HS-5 (cell line): ENCODE data around the gene SNURF.
"Not testable (repeated sequence)": the region's sequence is repeated elsewhere in the genome, so short reads cannot be mapped to it uniquely, and the experiment has no call there.

Experiments used
- DNase-seq: peaks from one replicate; pipeline ENCODE4 v3.0.0-alpha.2; 2012; ENCODE audit warnings: low read depth

SNURF gene

DNA sequence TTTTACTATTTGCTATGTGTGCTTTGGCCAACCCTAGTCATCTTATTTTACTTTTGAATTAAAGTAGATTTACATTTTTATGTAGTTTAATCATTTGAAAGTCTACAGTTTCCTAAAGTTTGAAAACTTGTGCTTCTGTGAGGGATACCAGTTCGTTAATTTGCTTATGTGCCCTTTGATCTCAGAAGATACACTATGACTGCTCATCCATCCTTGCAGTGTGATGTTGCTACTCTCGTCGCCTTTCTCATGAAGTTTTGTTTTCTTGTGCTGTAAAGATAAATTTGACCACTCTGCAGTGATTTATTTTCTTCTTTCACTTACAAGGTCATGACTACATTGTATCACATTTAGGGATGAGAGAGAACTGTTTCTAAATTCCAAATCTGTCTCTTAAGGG is 16.3 kb downstream of the SNURF start:
- DNase-seq = no peak

DNA sequence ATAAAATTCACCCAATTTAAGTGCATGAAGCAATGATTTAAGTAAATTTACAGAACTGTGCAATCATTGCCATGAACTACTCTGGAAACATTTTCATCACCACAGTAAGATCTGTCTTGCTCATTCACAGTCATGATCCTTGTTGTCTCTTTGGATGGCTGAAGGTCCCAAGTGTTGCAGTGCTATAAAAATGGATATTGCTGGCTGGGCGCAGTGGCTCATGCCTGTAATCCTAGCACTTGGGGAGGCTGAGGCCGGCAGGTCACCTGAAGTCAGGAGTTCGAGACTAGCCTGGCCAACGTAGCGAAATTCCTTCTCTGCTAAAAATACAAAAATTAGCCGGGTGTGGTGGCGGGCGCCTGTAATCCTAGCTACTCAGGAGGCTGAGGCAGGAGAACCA is 17.0 kb downstream of the SNURF start:
- DNase-seq = no peak

DNA sequence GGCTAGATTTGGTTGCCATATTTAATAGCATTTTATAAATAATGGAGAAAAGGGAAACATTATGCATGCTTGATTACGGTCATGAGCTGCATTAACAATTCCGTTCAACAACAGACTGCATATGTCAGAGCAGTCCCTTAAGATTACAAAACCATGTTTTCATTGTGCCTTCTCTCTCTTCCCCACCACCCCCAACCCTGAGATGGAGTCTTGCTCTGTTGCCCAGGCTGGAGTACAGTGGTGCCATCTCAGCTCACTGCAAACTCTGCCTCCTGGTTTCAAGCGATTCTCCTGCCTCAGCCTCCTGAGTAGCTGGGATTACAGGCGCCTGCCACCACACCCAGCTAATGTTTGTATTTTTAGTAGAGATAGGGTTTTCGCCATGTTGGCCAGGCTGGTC is 17.9 kb downstream of the SNURF start:
- not testable (repeated sequence) for DNase-seq

DNA sequence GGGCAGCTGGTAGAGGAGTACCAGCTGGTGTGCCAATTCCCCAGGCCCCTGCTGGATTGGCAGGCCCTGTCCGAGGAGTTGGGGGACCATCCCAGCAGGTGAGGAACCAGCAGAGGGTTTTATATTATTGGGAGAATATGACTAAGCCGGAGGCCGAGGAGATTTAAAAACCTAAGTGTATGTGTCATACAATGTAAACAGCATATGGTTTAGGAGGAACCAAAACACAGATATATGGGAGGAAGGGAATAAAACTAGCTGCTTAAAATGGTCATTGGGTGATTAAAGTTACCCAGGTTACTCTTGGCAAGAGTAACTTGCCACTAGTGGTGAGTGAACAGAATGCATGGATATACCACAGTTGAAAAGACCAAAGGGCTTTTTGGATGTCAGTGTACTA is 22.1 kb downstream of the SNURF start:
- no peak for DNase-seq

DNA sequence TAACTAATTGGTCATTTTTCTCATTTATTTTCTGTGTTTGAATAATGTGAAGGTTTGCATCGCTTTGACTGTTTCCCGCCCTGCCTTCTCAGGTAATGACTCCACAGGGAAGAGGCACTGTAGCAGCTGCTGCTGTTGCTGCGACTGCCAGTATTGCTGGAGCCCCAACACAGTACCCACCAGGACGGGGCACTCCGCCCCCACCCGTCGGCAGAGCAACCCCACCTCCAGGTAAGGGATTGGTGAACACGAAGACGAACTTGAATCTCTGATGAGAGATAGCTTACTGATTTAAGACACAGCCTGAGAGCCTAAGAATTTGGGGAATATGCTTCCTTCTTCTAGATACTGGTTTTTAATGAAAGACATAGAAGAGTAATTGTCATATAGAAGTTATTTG is 22.9 kb downstream of the SNURF start:
- no peak for DNase-seq

DNA sequence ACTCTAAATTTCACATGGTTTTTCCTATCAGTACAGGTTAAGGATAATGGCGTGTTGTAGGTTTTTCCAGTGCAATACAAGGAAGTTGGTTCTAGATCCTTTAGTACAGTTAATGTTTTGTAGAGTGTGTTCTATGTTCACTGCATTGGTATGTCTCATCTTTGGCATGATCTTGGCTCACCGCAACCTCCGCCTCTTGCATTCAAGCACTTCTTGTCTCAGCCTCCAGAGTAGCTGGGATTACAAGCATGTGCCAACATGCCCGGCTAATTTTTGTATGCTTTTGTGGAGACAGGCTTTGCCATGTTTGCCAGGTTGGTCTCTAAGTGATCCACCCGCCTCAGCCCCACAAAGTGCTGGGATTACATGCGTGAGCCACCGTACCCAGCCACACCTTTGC is 30.4 kb downstream of the SNURF start:
- DNase-seq = no peak

DNA sequence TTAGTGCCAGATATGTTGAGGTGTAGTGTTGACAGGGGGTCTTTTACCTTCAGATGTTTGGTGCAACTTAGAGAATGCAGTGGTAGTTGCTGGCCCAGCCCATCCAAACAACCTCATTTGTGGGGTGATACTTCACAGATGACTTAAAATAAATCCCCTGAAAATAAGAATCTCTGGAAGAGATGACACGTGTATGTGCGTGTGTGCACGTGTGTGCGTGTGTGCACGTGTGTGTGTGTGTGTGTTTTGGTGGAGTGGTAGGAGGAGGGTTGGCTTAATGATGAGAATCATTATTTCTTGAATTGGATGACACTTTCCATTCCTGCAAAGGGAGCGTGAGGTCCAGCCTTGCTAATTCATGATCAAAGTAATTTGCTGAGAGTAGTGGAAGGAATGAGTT is 31.9 kb downstream of the SNURF start:
- DNase-seq = no peak
